ENCODE measurements around the gene HMOX1. TPM values are rescaled to one million over a fixed set of nuclear protein-coding genes. Genes with fewer than 3 reads are reported as not detected.

The HMOX1 gene
- total RNA-seq, 4 donors from 2014 or later = 0.51 to 13.8 (median 8.5) TPM

DNA sequence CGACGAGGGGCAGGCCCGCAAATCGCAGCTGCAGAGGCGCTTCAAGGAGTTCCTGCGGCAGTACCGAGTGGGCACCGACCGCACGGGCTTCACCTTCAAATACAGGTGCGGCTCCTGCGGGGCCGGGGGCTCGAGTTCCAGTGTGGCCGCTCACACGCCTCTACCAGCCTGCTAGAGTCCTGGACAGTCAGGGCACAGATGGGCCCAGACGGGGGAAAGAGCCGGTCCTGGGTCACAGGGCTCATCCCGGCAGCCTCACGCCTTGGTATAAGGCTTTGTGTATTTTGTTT, 19.6 kb downstream of the HMOX1 start:
- peak overlapping the region; percentile 48 to 51 for H3K27ac ChIP-seq
- H3K9me3 ChIP-seq = no peaks in the 10 kb centered on the region
- peak overlapping the region; percentile 66 to 86 for H3K4me3 ChIP-seq
- no peak for DNase-seq
- no peaks in the 10 kb centered on the region for H3K27me3 ChIP-seq
- H3K4me1 ChIP-seq = peaks cover 0 to 6% of the 10 kb centered on the region in 2 donors
- no peaks in the 10 kb centered on the region for H3K36me3 ChIP-seq
- no peak for TF ChIP-seq POLR2A (IDR thresholded peaks at IDR 0.05)
- TF ChIP-seq, protein P1, sequence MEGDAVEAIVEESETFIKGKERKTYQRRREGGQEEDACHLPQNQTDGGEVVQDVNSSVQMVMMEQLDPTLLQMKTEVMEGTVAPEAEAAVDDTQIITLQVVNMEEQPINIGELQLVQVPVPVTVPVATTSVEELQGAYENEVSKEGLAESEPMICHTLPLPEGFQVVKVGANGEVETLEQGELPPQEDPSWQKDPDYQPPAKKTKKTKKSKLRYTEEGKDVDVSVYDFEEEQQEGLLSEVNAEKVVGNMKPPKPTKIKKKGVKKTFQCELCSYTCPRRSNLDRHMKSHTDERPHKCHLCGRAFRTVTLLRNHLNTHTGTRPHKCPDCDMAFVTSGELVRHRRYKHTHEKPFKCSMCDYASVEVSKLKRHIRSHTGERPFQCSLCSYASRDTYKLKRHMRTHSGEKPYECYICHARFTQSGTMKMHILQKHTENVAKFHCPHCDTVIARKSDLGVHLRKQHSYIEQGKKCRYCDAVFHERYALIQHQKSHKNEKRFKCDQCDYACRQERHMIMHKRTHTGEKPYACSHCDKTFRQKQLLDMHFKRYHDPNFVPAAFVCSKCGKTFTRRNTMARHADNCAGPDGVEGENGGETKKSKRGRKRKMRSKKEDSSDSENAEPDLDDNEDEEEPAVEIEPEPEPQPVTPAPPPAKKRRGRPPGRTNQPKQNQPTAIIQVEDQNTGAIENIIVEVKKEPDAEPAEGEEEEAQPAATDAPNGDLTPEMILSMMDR (IDR thresholded peaks at IDR 0.05) = no peak
- intact Hi-C loops (cut with DNase I; ENCODE audit: low total_unique reads) = no loop called here

DNA sequence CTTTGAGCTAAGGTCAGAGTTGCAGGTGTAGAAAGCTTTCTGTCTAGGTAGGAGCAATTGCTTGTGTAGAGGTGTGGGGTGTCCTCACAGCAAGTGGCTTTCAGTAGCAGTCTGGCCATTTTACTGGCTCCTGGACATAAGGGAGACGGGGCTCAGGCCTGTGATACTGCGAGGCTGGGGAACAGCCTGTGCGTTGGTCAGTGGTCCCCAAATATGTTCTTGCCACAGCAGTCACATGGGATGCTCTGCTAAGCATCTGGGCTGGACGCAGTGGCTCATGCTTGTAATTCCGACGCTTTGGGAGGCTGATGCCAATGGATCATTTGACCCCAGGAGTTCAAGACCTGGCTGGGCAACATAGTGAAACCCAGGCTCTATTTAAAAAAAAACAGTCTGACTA, 21.0 kb downstream of the HMOX1 start:
- no peak for DNase-seq
- H3K36me3 ChIP-seq = no peaks in the 10 kb centered on the region

DNA sequence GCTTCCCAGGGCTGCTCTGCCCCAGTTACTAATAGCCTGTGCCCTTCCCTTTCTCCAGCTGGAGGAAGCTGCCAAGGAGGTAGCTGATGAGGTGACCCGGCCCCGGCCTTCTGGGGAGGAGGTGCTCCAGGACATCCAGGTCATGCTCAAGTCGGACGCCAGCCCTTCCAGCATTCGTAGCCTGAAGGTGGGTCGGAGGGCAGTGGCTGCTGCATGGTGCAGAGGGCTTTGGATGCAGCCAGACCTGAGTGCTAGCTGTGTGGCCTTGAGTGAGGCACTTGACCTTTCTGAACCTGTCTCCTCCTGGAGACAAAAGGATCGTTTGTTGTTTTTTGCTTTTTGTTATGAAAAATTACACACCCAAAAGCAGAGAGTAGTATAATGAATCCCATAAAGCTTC, 22.5 kb downstream of the HMOX1 start:
- no peak for TF ChIP-seq POLR2A (IDR thresholded peaks at IDR 0.05)
- no peaks in the 10 kb centered on the region for H3K27me3 ChIP-seq
- H3K4me3 ChIP-seq = no peak overlapping the region
- intact Hi-C loops (cut with DNase I; ENCODE audit: low total_unique reads) = no loop called here
- peaks cover 0 to 6% of the 10 kb centered on the region in 2 donors for H3K4me1 ChIP-seq
- no peaks in the 10 kb centered on the region for H3K36me3 ChIP-seq
- no peak overlapping the region for H3K27ac ChIP-seq
- no peaks in the 10 kb centered on the region for H3K9me3 ChIP-seq
- no peak for DNase-seq

More for the DNA sequence above, 21.0 kb downstream of the HMOX1 start:
- intact Hi-C loops (cut with DNase I; ENCODE audit: low total_unique reads) = no loop called here
- peaks cover 0 to 6% of the 10 kb centered on the region in 2 donors for H3K4me1 ChIP-seq
- TF ChIP-seq POLR2A (IDR thresholded peaks at IDR 0.05) = no peak
- TF ChIP-seq, protein P1 (IDR thresholded peaks at IDR 0.05) = no peak
- H3K27ac ChIP-seq = no peak overlapping the region
- H3K4me3 ChIP-seq = no peak overlapping the region
- H3K9me3 ChIP-seq = no peaks in the 10 kb centered on the region
- H3K27me3 ChIP-seq = no peaks in the 10 kb centered on the region

DNA sequence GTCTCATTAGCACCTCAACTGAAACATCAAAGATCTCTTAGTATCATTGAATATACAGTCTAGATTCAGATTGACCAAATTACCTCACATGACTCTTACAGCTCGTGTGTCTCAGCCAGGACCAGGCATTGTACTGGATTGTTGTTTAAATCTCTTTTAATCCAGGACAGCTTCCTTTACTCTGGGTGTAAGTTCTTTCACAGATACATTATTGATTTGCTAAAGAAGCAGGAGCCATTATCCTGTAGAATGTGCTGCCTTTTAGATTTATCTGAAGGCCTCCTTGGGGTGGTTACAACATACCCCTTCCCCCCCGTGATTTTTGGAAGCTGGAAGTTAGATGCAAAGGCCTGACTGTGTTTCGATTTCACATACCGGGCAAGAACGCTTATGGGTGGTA, 23.3 kb downstream of the HMOX1 start:
- Histone ChIP-seq H3K27me3 (no peaks in the 10 kb centered on the region), H3K9me3 (no peaks in the 10 kb centered on the region), H3K4me1 (peaks cover 0 to 6% of the 10 kb centered on the region in 2 donors), H3K36me3 (no peaks in the 10 kb centered on the region), H3K4me3 (no peak overlapping the region), H3K27ac (no peak overlapping the region)
- intact Hi-C loops (cut with DNase I; ENCODE audit: low total_unique reads) = no loop called here
- no peak for DNase-seq
- TF ChIP-seq, protein P1 (IDR thresholded peaks at IDR 0.05) = no peak
- no peak for TF ChIP-seq POLR2A (IDR thresholded peaks at IDR 0.05)

DNA sequence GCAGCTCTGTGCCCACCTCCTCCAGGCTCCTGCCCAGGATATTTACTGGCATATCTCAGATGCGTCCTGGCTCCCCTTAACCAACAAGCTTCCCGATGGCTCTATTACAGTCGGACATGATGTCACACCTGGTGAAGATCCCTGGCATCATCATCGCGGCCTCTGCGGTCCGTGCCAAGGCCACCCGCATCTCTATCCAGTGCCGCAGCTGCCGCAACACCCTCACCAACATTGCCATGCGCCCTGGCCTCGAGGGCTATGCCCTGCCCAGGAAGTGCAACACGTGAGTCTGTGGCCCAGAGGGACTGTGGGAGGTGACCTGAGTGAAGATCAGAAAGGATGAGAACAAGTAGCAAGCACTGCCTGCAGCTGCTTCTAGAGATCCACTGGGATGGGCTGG, 25.5 kb downstream of the HMOX1 start:
- H3K27ac ChIP-seq = no peak overlapping the region
- DNase-seq = no peak
- H3K4me1 ChIP-seq = no peaks in the 10 kb centered on the region
- no peak overlapping the region for H3K4me3 ChIP-seq
- no peaks in the 10 kb centered on the region for H3K36me3 ChIP-seq
- TF ChIP-seq, protein P1 (IDR thresholded peaks at IDR 0.05) = no peak
- no peak for TF ChIP-seq POLR2A (IDR thresholded peaks at IDR 0.05)
- H3K27me3 ChIP-seq = no peaks in the 10 kb centered on the region
- intact Hi-C loops (cut with DNase I; ENCODE audit: low total_unique reads) = no loop called here
- H3K9me3 ChIP-seq = no peaks in the 10 kb centered on the region

DNA sequence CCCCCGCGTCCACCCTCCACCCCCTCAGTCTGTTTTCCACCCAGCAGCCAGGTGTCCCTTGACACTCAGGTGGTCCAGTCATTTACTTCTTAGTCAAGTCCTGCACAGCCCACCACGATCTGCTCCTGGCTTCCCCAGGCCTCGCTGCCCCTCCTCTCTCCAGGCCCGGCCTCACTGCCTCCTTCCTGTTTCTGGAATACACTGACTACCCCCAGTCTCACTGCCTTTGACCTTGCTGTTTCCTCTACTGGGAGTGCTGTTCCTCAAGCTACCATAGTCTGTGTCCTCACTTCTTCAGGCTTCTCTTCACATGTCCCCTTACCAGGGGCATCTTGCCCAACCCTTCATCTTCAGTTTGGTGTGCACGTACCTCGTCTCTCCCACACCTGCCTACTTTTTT, 26.5 kb downstream of the HMOX1 start:
- no peaks in the 10 kb centered on the region for H3K36me3 ChIP-seq
- H3K27ac ChIP-seq = no peak overlapping the region
- no peak for DNase-seq
- TF ChIP-seq POLR2A (IDR thresholded peaks at IDR 0.05) = no peak
- TF ChIP-seq, protein P1 (IDR thresholded peaks at IDR 0.05) = no peak
- no peaks in the 10 kb centered on the region for H3K27me3 ChIP-seq
- H3K4me3 ChIP-seq = no peak overlapping the region
- no peaks in the 10 kb centered on the region for H3K9me3 ChIP-seq
- intact Hi-C loops (cut with DNase I; ENCODE audit: low total_unique reads) = no loop called here
- H3K4me1 ChIP-seq = no peaks in the 10 kb centered on the region

Measured in uterus (tissue), 4 donors.